ENCODE results near the gene TEAD3.

The TEAD3 gene

GRCh38 chr6:35478259-35478658, 18.6 kb downstream of the TEAD3 start:
- Mint-ChIP-seq H3K4me3 (no peak overlapping the region), H3K36me3 (ENCODE audit: low read depth) (peaks cover under 1% of the 10 kb centered on the region)

GRCh38 chr6:35477551-35478179, 19.2 kb downstream of the TEAD3 start:
- peaks cover 3% of the 10 kb centered on the region for H3K36me3 Mint-ChIP-seq (ENCODE audit: low read depth)
- H3K9me3 Mint-ChIP-seq, result no peaks in the 10 kb centered on the region
- no peak overlapping the region for H3K27ac Mint-ChIP-seq
- H3K27me3 Mint-ChIP-seq (ENCODE audit: low read depth), result no peaks in the 10 kb centered on the region
- H3K4me1 Mint-ChIP-seq (ENCODE audit: low read depth), result no peaks in the 10 kb centered on the region
- H3K4me3 Mint-ChIP-seq, result no peak overlapping the region

More at GRCh38 chr6:35478259-35478658, 18.6 kb downstream of the TEAD3 start:
- H3K4me1 Mint-ChIP-seq (ENCODE audit: low read depth), result no peaks in the 10 kb centered on the region
- no peak overlapping the region for H3K27ac Mint-ChIP-seq
- no peaks in the 10 kb centered on the region for H3K9me3 Mint-ChIP-seq
- H3K27me3 Mint-ChIP-seq (ENCODE audit: low read depth), result no peaks in the 10 kb centered on the region

GRCh38 chr6:35477028-35477427, 19.9 kb downstream of the TEAD3 start:
- Mint-ChIP-seq H3K4me1 (ENCODE audit: low read depth) (peaks cover 2% of the 10 kb centered on the region), H3K4me3 (no peak overlapping the region), H3K9me3 (no peaks in the 10 kb centered on the region), H3K27ac (no peak overlapping the region), H3K27me3 (ENCODE audit: low read depth) (no peaks in the 10 kb centered on the region), H3K36me3 (ENCODE audit: low read depth) (peaks cover 3% of the 10 kb centered on the region)

DNA sequence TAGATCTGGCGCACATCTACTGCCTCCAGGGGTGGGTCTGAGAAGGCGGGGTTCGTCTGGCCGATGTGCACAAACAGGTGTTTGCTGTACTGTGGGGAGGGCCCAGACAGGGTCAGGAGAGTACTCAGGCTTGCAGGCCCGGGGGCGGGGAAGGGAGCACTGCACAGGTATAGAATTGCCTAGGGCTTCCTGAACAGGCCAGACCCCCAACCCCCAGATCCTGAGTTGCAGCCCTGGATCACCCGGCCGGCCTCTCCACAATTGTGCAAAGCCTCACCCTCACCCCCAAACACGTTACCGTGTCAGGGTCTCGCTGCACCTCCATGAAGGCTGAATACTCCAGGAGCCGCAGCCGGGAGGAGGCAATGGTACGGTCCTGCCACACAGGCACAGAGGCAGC, 20.9 kb downstream of the TEAD3 start:
- no peaks in the 10 kb centered on the region for H3K27me3 Mint-ChIP-seq (ENCODE audit: low read depth)
- H3K4me3 Mint-ChIP-seq, result no peak overlapping the region
- no peak overlapping the region for H3K27ac Mint-ChIP-seq
- peaks cover 7% of the 10 kb centered on the region for H3K36me3 Mint-ChIP-seq (ENCODE audit: low read depth)
- H3K9me3 Mint-ChIP-seq, result no peaks in the 10 kb centered on the region
- H3K4me1 Mint-ChIP-seq (ENCODE audit: low read depth), result peaks cover 4% of the 10 kb centered on the region

GRCh38 chr6:35475573-35475972, 21.3 kb downstream of the TEAD3 start:
- Mint-ChIP-seq H3K27ac (no peak overlapping the region), H3K4me3 (no peak overlapping the region), H3K36me3 (ENCODE audit: low read depth) (peaks cover 11% of the 10 kb centered on the region), H3K27me3 (ENCODE audit: low read depth) (no peaks in the 10 kb centered on the region), H3K9me3 (no peaks in the 10 kb centered on the region), H3K4me1 (ENCODE audit: low read depth) (peaks cover 7% of the 10 kb centered on the region)

GRCh38 chr6:35474942-35475570, 21.8 kb downstream of the TEAD3 start:
- Mint-ChIP-seq H3K4me3 (no peak overlapping the region), H3K36me3 (ENCODE audit: low read depth) (peaks cover 16% of the 10 kb centered on the region), H3K4me1 (ENCODE audit: low read depth) (peaks cover 12% of the 10 kb centered on the region)

DNA sequence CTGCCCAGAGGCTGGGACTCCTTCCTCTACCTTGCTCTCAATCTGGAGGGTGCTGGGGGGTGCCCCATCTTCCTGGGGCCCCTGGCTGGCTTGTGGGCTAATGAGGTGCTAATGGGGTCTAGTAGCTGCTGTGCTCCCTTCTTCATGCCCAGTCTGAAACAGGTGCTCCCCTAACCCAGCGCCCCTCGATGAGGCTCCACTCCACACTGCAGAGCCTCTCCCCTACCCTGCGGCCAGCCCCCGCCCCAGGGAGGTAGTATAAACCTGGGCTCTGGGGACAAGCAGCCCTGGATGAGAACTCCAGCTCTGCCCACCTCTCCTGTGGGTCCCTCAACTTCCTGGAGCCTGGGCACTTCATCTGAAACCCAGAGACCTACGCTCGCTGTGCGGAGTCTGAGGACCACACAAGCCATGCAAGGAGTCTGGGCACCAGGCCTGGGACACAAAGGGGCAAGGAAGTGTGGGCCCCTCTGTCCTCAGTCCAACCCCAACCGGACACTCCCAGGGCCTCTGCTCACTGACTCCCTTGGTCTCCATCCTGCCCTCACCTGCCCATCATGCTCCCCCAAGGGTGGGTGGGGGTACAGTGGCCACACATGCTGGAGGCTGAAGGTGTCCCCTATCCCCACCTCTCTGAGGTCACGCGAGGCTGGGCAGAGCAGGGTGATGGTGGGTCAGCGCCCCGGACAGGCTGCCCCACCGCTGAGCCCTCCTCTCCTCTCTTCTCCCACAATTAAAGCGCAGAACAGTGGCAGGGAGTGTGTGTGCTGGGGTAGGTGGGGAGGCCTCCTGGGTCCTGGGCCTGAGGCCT, 22.5 kb downstream of the TEAD3 start:
- Mint-ChIP-seq H3K9me3 (no peaks in the 10 kb centered on the region), H3K36me3 (ENCODE audit: low read depth) (peaks cover 23% of the 10 kb centered on the region), H3K27ac (no peak overlapping the region), H3K4me3 (no peak overlapping the region), H3K4me1 (ENCODE audit: low read depth) (peaks cover 19% of the 10 kb centered on the region), H3K27me3 (ENCODE audit: low read depth) (no peaks in the 10 kb centered on the region)

More at GRCh38 chr6:35474942-35475570, 21.8 kb downstream of the TEAD3 start:
- Mint-ChIP-seq H3K9me3 (no peaks in the 10 kb centered on the region), H3K27ac (no peak overlapping the region), H3K27me3 (ENCODE audit: low read depth) (no peaks in the 10 kb centered on the region)

GRCh38 chr6:35473850-35474130, 23.1 kb downstream of the TEAD3 start:
- Mint-ChIP-seq H3K4me1 (ENCODE audit: low read depth) (peaks cover 20% of the 10 kb centered on the region), H3K27me3 (ENCODE audit: low read depth) (no peaks in the 10 kb centered on the region), H3K4me3 (no peak overlapping the region), H3K9me3 (no peaks in the 10 kb centered on the region), H3K27ac (no peak overlapping the region), H3K36me3 (ENCODE audit: low read depth) (peaks cover 25% of the 10 kb centered on the region)

DNA sequence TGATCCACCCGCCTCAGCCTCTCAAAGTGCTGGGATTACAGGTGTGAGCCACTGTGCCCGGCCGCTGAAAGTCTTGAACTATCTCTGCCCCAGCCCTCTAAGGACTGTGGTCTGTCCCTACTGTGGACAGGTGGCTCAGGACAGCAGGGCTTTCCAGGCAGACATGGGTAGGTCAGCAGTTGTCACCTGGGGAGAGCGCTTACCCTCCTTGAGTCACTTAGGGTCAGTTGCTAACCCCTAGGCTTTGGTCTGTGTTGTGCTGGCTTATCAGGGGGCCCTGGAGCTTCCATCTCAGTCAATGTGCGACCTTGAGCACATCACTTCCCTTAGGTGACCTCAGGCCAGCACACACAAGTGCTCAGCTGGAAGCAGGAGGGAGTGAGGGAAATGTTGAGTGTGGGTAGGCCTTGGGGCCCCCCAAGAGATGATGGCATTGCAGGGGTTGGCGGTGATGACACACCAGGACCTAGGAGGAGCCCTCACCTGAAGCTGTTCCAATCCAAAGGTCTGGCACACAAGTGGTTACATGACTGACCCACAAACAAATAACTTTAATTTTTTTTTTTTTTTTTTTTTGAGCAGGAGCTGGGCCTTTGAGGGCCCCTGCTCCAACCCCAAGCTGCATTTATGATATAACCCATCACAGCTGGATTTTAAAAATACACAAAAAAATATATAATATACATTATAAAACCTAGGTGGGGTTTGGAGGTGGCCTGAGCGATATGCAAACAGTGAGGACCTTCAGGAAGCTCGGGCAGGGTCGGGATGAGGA, 23.6 kb downstream of the TEAD3 start:
- Mint-ChIP-seq H3K9me3 (no peaks in the 10 kb centered on the region), H3K27ac (no peak overlapping the region), H3K36me3 (ENCODE audit: low read depth) (peaks cover 29% of the 10 kb centered on the region), H3K27me3 (ENCODE audit: low read depth) (no peaks in the 10 kb centered on the region), H3K4me1 (ENCODE audit: low read depth) (peaks cover 20% of the 10 kb centered on the region), H3K4me3 (no peak overlapping the region)

DNA sequence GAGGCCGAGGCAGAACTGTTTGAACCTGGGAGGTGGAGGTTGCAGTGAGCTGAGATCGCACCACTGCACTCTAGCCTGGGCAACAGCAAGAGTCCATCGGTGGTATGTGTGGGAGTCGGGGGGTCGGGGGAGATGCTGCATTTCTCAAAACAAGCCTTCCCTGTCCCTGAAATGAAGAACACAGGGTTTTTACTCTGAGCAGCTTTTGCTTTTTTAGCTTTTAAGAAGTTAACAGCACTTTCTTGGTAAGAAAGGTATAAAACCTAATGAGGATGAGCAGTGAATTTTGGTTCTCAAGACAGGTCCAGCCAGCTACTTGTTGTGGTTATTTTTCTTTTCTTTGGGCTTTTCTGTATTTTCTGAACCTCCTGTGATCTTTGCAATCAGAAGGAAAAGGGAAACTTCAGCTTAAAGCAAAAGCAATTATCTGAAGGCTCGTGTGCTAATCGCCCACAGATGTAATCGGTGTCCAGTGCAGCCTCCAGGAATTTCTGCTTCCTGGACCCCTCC, 25.0 kb downstream of the TEAD3 start:
- Mint-ChIP-seq H3K4me3 (no peak overlapping the region), H3K36me3 (ENCODE audit: low read depth) (peaks cover 34% of the 10 kb centered on the region), H3K27ac (no peak overlapping the region), H3K4me1 (ENCODE audit: low read depth) (peaks cover 28% of the 10 kb centered on the region), H3K9me3 (no peaks in the 10 kb centered on the region), H3K27me3 (ENCODE audit: low read depth) (no peaks in the 10 kb centered on the region)

GRCh38 chr6:35470663-35471120, 26.2 kb downstream of the TEAD3 start:
- peaks cover 28% of the 10 kb centered on the region for H3K4me1 Mint-ChIP-seq (ENCODE audit: low read depth)
- H3K9me3 Mint-ChIP-seq, result no peaks in the 10 kb centered on the region
- peak overlapping the region; percentile 97 for H3K4me3 Mint-ChIP-seq
- no peak overlapping the region for H3K27ac Mint-ChIP-seq
- H3K36me3 Mint-ChIP-seq (ENCODE audit: low read depth), result peaks cover 34% of the 10 kb centered on the region
- H3K27me3 Mint-ChIP-seq (ENCODE audit: low read depth), result no peaks in the 10 kb centered on the region

GRCh38 chr6:35469751-35470662, 26.9 kb downstream of the TEAD3 start:
- H3K27me3 Mint-ChIP-seq (ENCODE audit: low read depth), result no peaks in the 10 kb centered on the region
- H3K4me3 Mint-ChIP-seq, result peak overlapping the region; percentile 97
- peaks cover 28% of the 10 kb centered on the region for H3K4me1 Mint-ChIP-seq (ENCODE audit: low read depth)
- H3K27ac Mint-ChIP-seq, result peak overlapping the region; percentile 85
- H3K9me3 Mint-ChIP-seq, result no peaks in the 10 kb centered on the region
- H3K36me3 Mint-ChIP-seq (ENCODE audit: low read depth), result peaks cover 34% of the 10 kb centered on the region

DNA sequence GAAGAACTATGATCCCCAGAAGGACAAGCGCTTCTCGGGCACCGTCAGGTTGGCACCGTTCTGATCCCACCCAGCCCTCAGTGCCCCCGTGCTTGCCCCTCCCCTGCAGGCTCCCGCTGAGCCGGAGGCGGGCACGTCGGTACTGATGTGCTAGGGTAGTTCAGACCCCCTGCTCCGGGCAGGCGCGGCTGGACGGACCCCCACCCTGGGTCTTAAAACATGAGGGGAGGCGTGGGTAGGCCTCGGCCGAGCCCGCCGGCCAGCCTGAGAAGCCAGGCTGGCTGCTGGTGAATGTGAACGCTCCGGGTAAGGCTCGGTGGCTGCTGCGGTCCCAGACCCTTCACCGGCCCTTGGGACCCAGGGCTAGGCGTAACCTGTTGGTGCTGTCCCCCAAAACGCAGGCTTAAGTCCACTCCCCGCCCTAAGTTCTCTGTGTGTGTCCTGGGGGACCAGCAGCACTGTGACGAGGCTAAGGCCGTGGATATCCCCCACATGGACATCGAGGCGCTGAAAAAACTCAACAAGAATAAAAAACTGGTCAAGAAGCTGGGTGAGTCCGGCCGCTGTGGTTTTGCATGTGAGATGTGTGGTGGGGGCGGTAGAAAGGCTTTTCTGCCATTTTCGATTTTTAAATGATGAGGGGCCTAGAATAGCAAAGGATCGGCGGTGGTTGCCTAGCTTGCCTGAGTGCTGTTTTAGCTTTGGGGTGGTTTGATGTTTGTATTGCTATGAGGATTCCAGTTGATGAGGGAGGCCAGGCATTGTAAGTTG, 27.7 kb downstream of the TEAD3 start:
- H3K27me3 Mint-ChIP-seq (ENCODE audit: low read depth), result no peaks in the 10 kb centered on the region
- peak overlapping the region; percentile 97 for H3K27ac Mint-ChIP-seq
- peaks cover 28% of the 10 kb centered on the region for H3K4me1 Mint-ChIP-seq (ENCODE audit: low read depth)
- peaks cover 34% of the 10 kb centered on the region for H3K36me3 Mint-ChIP-seq (ENCODE audit: low read depth)
- H3K9me3 Mint-ChIP-seq, result no peaks in the 10 kb centered on the region
- peak overlapping the region; percentile 97 for H3K4me3 Mint-ChIP-seq

Measured in T-helper 1 cell treated with Interleukin-12 subunit alpha and Interleukin-12 subunit beta and Interleukin-4 antibody, amounts not matched to agents 30 μg/mL and 1 μg/mL, for 36 hours (primary cell).